Subcutaneous adipose tissue (tissue), 4 donors: ENCODE data around the gene ICA1. TPM values are rescaled to one million over a fixed set of nuclear protein-coding genes. Genes with fewer than 3 reads are reported as not detected.

ENCODE experiments used
- total RNA-seq, 4 donors: library from RNA; depleted of rRNA; stranded (reverse); fragments of >200 nt; gene quantifications; one replicate each; pipeline ENCODE4 v1.1.0, GENCODE V29; 2016
- TF ChIP-seq, protein P1 (sequence below): fragments of 450-650 bp; IDR thresholded peaks from one replicate; pipeline ENCODE4 v1.5.1; 2016; ENCODE audit warnings: low read depth, mild to moderate bottlenecking, control low read depth, antibody characterized with exemption, moderate library complexity

Gene ICA1
- total RNA-seq, 4 donors from 2014 or later = 20.9 to 55.4 (median 34.3) TPM

DNA sequence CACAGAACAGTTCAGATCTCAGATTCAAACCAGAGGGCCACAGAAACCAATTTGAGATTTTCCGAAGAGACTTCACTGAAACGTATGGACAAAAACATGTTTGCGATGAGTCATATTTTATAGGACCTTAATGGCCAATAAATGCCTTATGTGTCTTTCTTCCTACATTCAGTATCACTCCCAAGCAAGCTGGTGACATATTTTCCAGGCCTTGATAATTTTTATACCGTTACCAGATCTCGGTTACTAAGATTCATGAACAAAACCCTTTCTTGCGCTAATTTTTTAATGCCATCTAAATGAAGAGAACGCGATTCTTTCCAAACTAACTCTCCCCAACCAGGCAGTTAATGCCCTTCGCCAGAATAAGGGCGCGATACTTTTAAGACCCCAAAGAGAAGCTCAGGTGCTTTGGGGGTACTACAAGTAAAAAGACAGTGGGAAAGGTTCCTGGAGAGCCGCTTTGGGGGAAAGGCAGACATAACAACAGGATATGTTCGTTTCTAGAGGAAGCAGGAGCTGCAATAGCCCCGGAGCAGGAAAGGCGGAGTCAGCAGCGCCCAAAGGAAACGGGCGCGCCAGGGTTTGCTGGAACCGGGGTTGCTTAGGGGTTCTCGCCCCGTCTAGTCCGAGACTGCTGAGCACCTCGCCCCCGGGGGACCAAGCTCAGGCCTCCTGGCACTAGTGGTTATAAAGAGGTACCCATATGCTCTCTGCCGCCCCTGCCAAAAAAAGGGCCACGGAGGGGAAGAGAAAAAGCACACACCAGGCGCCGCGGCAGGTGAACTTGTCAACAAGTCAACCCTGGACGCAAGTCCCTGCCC, 884 bp downstream of the ICA1 start:
- TF ChIP-seq, protein P1, sequence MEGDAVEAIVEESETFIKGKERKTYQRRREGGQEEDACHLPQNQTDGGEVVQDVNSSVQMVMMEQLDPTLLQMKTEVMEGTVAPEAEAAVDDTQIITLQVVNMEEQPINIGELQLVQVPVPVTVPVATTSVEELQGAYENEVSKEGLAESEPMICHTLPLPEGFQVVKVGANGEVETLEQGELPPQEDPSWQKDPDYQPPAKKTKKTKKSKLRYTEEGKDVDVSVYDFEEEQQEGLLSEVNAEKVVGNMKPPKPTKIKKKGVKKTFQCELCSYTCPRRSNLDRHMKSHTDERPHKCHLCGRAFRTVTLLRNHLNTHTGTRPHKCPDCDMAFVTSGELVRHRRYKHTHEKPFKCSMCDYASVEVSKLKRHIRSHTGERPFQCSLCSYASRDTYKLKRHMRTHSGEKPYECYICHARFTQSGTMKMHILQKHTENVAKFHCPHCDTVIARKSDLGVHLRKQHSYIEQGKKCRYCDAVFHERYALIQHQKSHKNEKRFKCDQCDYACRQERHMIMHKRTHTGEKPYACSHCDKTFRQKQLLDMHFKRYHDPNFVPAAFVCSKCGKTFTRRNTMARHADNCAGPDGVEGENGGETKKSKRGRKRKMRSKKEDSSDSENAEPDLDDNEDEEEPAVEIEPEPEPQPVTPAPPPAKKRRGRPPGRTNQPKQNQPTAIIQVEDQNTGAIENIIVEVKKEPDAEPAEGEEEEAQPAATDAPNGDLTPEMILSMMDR = no peak

DNA sequence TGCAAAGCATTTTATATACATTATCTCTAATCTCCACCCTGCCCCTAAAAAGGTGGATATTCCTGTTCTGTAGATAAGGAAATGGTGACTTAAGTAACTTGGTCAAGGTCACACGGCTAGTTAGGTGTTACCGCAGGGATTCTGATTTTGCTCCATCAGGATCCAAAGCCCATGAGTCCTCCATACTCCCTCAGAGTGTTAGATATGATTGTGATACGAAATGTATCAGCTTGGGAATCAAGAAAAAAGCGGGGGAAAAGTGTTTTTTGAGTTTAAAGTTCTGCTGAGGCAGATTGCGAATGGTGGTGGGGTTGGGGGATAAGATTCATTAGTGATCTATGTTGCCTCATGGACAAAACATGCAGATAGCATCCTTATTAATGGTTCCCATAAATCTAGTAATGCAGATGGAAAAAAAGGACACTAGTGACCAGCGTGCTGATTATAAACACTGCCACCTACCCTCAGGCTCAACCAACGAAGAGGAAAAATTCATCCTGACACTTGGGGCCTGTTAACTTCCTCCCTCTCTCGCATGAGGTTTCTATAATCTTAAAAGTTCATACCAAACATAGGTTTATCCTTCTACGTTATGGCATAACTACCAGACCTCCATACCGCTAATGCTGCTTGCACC, 2.3 kb downstream of the ICA1 start:
- TF ChIP-seq, protein P1 = no peak

DNA sequence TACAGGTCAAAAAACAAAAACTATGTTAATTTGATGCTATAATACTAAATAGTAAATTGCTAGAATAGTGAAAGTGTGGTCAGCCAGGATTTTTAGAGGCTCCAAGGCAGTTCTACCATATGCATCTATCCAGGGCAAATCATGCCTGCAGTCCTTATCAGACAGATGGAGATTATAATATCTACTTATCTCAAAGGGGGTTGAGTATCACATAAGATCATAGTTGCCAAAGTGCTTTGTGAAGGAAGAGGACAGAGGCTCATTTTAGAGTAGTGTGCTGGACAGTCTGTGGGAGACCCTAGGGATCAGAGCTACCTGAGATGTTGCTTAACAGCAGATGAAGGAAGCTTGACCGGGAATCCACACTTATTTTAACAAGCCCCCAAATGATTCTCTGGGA, 3.2 kb downstream of the ICA1 start:
- TF ChIP-seq, protein P1 = no peak

DNA sequence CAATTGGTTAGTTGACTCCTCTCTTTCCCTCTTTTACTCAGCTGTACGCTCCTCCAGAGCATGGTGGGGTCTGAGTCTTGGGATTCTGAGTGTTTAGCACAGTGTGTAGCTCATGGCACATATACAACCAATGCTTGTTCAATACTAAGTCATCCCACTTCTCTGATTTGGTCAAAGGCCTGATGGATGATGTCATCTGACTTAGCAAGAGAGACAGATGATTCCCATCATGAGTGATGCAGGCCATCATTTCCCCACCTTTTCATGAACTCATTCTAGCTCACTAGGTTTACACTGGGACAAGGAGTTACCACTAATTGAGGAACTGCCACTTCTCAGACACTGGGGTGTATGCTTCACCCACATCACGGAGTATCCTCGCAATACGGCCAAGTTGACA, 3.8 kb downstream of the ICA1 start:
- TF ChIP-seq, protein P1 = no peak

DNA sequence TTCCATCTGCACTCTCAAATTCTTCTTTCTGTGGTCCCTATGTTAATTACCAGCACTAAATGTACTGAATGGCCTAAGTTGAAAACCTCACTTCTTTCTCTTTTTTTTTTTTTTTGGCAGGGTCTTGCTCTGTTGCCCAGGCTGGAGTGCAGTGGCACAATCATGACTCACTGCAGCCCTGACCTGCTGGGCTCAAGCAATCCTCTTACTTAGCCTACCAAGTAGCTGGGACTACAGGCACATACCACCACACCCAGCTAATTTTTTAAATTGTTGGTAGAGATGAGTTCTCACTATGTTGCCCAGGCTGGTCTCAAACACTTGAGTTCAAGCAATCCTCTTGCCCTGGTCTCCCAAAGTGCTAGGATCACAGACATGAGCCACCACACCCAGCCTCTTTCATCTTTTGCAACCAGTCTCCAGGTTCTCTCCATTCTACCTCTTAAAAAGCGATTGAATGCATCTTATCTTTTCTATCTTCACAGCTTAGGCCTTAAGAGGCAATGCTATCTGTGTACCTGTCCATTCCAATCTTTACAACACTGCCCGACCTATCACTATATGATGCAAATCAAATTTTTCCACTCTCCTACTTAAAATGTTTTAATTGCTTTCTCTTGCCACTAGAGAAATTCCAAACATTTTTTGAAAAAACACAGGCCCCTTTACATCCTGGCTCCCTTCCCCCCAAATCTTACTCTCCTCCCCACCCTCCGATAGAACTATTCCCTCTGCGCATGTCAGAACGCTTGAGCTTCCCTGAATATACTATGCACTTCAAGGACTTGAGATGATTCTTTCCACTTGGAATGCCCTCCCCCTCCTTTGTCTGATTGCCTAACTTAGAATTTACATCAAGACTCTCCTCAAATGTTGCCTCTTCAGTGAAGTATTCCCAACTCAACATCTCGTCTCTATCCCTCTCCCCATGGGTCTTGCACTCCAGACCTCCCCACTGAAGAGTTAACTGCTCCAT, 6.0 kb downstream of the ICA1 start:
- TF ChIP-seq, protein P1 = no peak

DNA sequence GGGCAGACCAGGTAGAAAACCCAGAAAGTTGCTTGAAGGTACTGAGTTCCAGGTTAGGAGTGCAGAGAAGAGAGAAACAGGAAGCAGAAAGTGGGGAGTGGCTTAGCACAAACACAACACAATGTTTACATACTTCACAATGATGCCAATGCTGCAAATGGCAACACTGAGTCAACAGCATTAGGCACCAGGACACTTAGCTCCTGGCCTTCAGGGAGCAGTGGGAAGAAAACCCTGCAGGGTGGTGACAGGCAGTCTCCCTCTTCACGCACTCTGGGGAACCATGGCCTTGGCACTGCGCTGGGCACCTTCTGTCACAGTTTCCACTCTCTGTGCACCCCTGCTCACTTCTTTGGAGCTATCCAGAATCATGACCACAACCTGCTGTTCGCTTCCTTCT, 7.3 kb downstream of the ICA1 start:
- TF ChIP-seq, protein P1 = no peak

DNA sequence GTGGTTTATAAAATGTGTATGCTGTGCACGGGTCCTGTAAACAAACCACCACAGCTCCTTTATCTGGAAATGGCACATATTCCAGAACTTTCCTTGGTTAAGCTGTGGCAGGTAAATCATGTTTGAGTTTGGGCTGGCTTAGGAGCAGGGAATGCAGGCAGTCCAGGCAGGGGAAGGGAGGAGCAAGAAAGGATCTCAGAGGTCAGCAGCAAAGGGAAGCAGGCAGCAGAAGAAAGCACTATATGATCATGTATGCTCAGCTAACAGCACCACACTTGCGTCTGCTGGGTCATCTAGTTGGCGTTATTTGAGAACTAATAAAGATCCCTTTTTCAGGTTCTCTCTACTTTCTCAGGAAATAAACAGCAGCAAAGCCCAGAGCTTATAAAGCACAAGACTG, 7.8 kb downstream of the ICA1 start:
- TF ChIP-seq, protein P1 = no peak
